Breast epithelium (tissue), 4 donors: ENCODE results near the gene EHMT1. TPM values are rescaled to one million over a fixed set of nuclear protein-coding genes. Genes with fewer than 3 reads are reported as not detected.
"Not testable (repeated sequence)": the region's sequence is repeated elsewhere in the genome, so short reads cannot be mapped to it uniquely, and the experiment has no call there.

Experiments
- DNase-seq, 2 donors: peaks; one replicate each; pipeline ENCODE4 v3.0.0-alpha.2; 2019; ENCODE audit warnings: low spot score in 2 of 2
- H3K27ac ChIP-seq, 2 donors: fragments of 200-600 bp; sonication (generic) in 1 of 2; one replicate each; pipeline ENCODE4 v1.5.1; 2016 to 2019; ENCODE audit warnings: mild to moderate bottlenecking in 1 of 2
- H3K27me3 ChIP-seq, 2 donors: fragments of 200-600 bp; sonication (generic) in 1 of 2; one replicate each; pipeline versions ENCODE4 v1.5.1 to v1.6.0; 2017 to 2019; ENCODE audit warnings: control low read depth in 1 of 2, mild to moderate bottlenecking in 1 of 2
- H3K36me3 ChIP-seq: fragments of 200-600 bp; one replicate; pipeline ENCODE4 v1.5.1; 2019
- H3K4me1 ChIP-seq, 2 donors: fragments of 200-600 bp; sonication (generic); one replicate each; pipeline ENCODE4 v1.5.1; 2016 to 2019; ENCODE audit warnings: control low read depth in 1 of 2
- H3K4me3 ChIP-seq, 3 donors: fragments of 200-600 bp; sonication (generic); 1 replicate in 2 of 3; 2 replicates in 1 of 3; pipeline ENCODE4 v1.5.1; 2016 to 2019; ENCODE audit warnings: mild to moderate bottlenecking in 3 of 3, moderate library complexity in 2 of 3
- H3K9me3 ChIP-seq, 2 donors: fragments of 200-600 bp; sonication (generic) in 1 of 2; one replicate each; pipeline ENCODE4 v1.5.1; 2016 to 2019; ENCODE audit warnings: control low read depth in 1 of 2
- CTCF ChIP-seq, 3 donors: fragments of 450-650 bp; IDR thresholded peaks; one replicate each; pipeline ENCODE4 v1.5.1; 2016 to 2017; ENCODE audit warnings: antibody characterized with exemption in 3 of 3, mild to moderate bottlenecking in 3 of 3, moderate library complexity in 3 of 3
- POLR2A ChIP-seq: fragments of 450-650 bp; IDR thresholded peaks from one replicate; pipeline ENCODE4 v1.6.1; 2016; ENCODE audit warnings: antibody characterized with exemption, mild to moderate bottlenecking, moderate library complexity
- POLR2AphosphoS5 ChIP-seq, 3 donors: sonication (generic); formaldehyde crosslinking; IDR thresholded peaks; one replicate each; pipeline ENCODE4 v1.6.1; 2017; ENCODE audit warnings: antibody characterized with exemption in 3 of 3
- intact Hi-C: fragments of 100-400 bp; cut with DNase I; formaldehyde crosslinking; loops from one replicate; pipeline ENCODE4 v1.15.1; 2023; ENCODE audit warnings: low total_unique reads
- total RNA-seq, 3 donors: library from RNA; depleted of rRNA; stranded (reverse); fragments of >200 nt; gene quantifications; one replicate each; pipeline ENCODE4 v1.1.0, GENCODE V29; 2016

Gene EHMT1
- total RNA-seq, 3 donors from 2014 or later = 63.7 to 113 (median 91.2) TPM

GRCh38 chr9:137733429-137733828, 114.6 kb downstream of the EHMT1 start:
- H3K9me3 ChIP-seq = peaks cover 0 to 7% of the 10 kb centered on the region in 2 donors
- no peaks in the 10 kb centered on the region for H3K27me3 ChIP-seq
- intact Hi-C loops = no loop called here
- no peak overlapping the region for H3K4me3 ChIP-seq
- no peak for DNase-seq
- no peaks in the 10 kb centered on the region for H3K36me3 ChIP-seq
- H3K4me1 ChIP-seq = no peaks in the 10 kb centered on the region
- TF ChIP-seq POLR2AphosphoS5 (IDR thresholded peaks at IDR 0.05) (no peak), CTCF (IDR thresholded peaks at IDR 0.05) (no peak), POLR2A (no peak)
- H3K27ac ChIP-seq = no peak overlapping the region

- H3K4me1 ChIP-seq = no peaks in the 10 kb centered on the region
- no peak for DNase-seq
- H3K4me3 ChIP-seq = no peak overlapping the region
- H3K9me3 ChIP-seq = peaks cover 0 to 7% of the 10 kb centered on the region in 2 donors
- H3K27me3 ChIP-seq = no peaks in the 10 kb centered on the region
- TF ChIP-seq POLR2AphosphoS5 (IDR thresholded peaks at IDR 0.05) (no peak), CTCF (IDR thresholded peaks at IDR 0.05) (no peak), POLR2A (no peak)
- intact Hi-C loops = no loop called here
- no peaks in the 10 kb centered on the region for H3K36me3 ChIP-seq
- no peak overlapping the region for H3K27ac ChIP-seq
Measured at GRCh38 chr9:137734181-137734580, 115.4 kb downstream of the EHMT1 start.

- H3K9me3 ChIP-seq, H3K4me1 ChIP-seq, intact Hi-C loops, DNase-seq, H3K36me3 ChIP-seq, H3K27ac ChIP-seq, H3K27me3 ChIP-seq, H3K4me3 ChIP-seq: not testable (repeated sequence)
Measured at GRCh38 chr9:137738182-137738696, 119.4 kb downstream of the EHMT1 start.

GRCh38 chr9:137738703-137739102, 119.9 kb downstream of the EHMT1 start:
- H3K4me3 ChIP-seq = no peak overlapping the region
- peaks cover 0 to 7% of the 10 kb centered on the region in 2 donors for H3K9me3 ChIP-seq
- intact Hi-C loops = no loop called here
- TF ChIP-seq CTCF (IDR thresholded peaks at IDR 0.05) (no peak), POLR2A (no peak), POLR2AphosphoS5 (IDR thresholded peaks at IDR 0.05) (no peak)
- no peak for DNase-seq
- H3K4me1 ChIP-seq = no peaks in the 10 kb centered on the region
- no peaks in the 10 kb centered on the region for H3K36me3 ChIP-seq
- no peak overlapping the region for H3K27ac ChIP-seq
- H3K27me3 ChIP-seq = no peaks in the 10 kb centered on the region

- intact Hi-C loops = no loop called here
Measured at GRCh38 chr9:137739371-137740309, 120.8 kb downstream of the EHMT1 start.

More at GRCh38 chr9:137739371-137740309, 120.8 kb downstream of the EHMT1 start:
- TF ChIP-seq POLR2AphosphoS5 (IDR thresholded peaks at IDR 0.05) = no peak
- no peak for TF ChIP-seq CTCF (IDR thresholded peaks at IDR 0.05)
- no peak for TF ChIP-seq POLR2A
- H3K27me3 ChIP-seq = no peaks in the 10 kb centered on the region
- H3K4me3 ChIP-seq = no peak overlapping the region
- no peaks in the 10 kb centered on the region for H3K36me3 ChIP-seq
- no peak overlapping the region for H3K27ac ChIP-seq
- H3K9me3 ChIP-seq = no peaks in the 10 kb centered on the region
- DNase-seq = no peak
- H3K4me1 ChIP-seq = no peaks in the 10 kb centered on the region
